RWPE1 (cell line): ENCODE data around the gene TLCD3B.

Experiments used
- CTCF ChIA-PET: fragments of 350-600 bp; sonication (Branson Sonifier 250); formaldehyde crosslinking; extraction: SDS; loops from one replicate; lab custom pipeline; 2021; lab: Yijun Ruan, JAX
- POLR2A ChIA-PET: fragments of 400-600 bp; formaldehyde crosslinking; extraction: SDS; loops from one replicate; lab custom pipeline; 2020; ENCODE audit warnings: antibody characterized with exemption; ENCODE audit not compliant: low non-redundant PET; lab: Yijun Ruan, JAX
- DNase-seq: peaks from one replicate; pipeline ENCODE4 v3.0.0; 2012; ENCODE audit warnings: low spot score
- H3K27ac ChIP-seq: fragments of 450-650 bp; 2 replicates; pipeline ENCODE4 v1.5.1; 2017
- CTCF ChIP-seq: fragments of 450-650 bp; conservative IDR thresholded peaks from 2 replicates; pipeline ENCODE4 v1.5.1; 2017; ENCODE audit warnings: low read depth, mild to moderate bottlenecking

TLCD3B gene

DNA sequence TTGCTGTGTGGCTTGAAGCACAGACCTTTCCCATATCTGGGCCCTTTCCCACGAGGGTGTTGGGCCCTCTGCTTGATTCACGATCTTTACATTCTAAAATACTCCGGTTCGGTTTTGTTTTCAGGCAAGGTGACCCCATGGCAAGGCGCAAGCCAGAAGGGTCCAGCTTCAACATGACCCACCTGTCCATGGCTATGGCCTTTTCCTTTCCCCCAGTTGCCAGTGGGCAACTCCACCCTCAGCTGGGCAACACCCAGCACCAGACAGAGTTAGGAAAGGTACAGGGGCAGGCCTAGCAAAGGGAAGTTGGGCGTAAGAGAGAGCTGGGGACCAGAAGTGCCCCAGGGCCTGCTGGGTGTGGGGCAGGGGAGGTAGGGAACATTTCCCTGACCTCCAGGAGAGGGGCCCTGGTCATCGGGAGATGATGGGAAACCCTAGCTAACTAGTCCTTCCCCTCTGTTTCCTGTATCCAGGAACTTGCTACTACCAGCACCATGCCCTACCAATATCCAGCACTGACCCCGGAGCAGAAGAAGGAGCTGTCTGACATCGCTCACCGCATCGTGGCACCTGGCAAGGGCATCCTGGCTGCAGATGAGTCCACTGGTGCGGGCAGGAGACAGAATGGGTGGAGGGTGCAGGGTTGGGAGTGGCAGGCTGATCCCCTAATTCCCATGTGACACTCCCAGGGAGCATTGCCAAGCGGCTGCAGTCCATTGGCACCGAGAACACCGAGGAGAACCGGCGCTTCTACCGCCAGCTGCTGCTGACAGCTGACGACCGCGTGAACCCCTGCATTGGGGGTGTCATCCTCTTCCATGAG lies 35.9 kb upstream of the TLCD3B start:
- TF ChIP-seq CTCF = no peak
- CTCF ChIA-PET = interaction anchor here (0.9 kb wide), 1 partner anchor 25 kb away, joined by 3 read pairs; the partner anchor contains the start of gene TBX6

GRCh38 chr16:30065943-30066760 lies 35.1 kb upstream of the TLCD3B start:
- peak overlapping the region; percentile 99 for H3K27ac ChIP-seq
- POLR2A ChIA-PET = interaction anchor here (0.5 to 2.0 kb wide), 8 partner anchors 9 to 257 kb away, joined by 3 to 12 read pairs (median 4); partner anchors contain the start of genes KCTD13, PPP4C and TBX6
- DNase-seq = peak; percentile 58
- TF ChIP-seq CTCF = no peak
- CTCF ChIA-PET = interaction anchor here (0.9 to 1.4 kb wide), 3 partner anchors 10 to 26 kb away, joined by 3 to 4 read pairs (median 3); partner anchors contain the start of gene TBX6

More for the DNA sequence above, 35.9 kb upstream of the TLCD3B start:
- POLR2A ChIA-PET = interaction anchor here (0.5 to 2.0 kb wide), 5 partner anchors 8 to 257 kb away, joined by 4 to 12 read pairs (median 5); partner anchors contain the start of gene TBX6
- DNase-seq = no peak
- peak overlapping the region; percentile 99 for H3K27ac ChIP-seq

DNA sequence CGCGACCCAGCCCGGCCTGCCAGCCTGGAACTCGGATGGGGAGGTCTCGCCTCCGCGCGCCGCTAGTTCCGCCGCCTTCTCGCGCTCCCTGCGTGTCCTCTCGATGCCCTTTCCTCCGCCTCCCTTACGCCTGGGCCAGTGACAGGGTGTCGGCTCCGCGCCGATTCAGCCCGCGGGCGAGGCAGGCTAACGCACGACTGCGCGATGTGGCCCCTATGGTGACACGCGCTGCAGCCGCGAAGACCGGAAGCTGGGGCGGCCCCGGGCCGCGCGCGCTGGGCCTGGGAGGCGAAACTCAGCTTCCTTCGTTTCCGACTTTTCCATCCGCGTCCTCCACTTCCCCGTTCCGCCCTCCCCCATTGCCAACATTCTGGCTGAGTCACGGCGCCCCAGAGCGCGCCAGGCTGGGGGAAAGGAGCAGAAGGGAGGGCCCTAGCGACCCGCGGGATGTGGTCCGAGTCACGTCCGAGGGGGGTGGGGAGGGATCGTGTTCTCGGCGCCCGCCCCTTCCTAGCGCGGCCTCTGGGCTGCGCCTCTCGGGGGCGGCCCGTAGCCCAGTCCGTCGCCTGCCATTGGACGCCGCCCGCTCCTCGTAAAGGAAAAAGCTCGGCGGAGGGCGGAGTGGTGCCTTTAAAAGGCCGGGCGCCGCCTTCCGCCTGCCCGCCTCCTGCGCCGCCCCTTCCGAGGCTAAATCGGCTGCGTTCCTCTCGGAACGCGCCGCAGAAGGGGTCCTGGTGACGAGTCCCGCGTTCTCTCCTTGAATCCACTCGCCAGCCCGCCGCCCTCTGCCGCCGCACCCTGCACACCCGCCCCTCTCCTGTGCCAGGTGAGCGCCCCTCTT lies 34.3 kb upstream of the TLCD3B start, which contains the start of gene ALDOA:
Gene ALDOA (plus strand): TSS at position 659 of the 841 bp plus-strand sequence. CDS start 1,138 bp downstream, outside the sequence.
- peak; percentile 93 for DNase-seq
- CTCF ChIA-PET = interaction anchor here (0.7 to 1.4 kb wide), 4 partner anchors 11 to 1862 kb away, joined by 3 to 4 read pairs (median 3); no protein-coding TSS in a partner anchor
- POLR2A ChIA-PET = interaction anchor here (0.6 to 1.0 kb wide), 7 partner anchors 11 to 248 kb away, joined by 3 to 6 read pairs (median 3); partner anchors contain the start of genes GDPD3, KCTD13 and PPP4C
- TF ChIP-seq CTCF = no peak
- peak within 1 kb of the TSS; percentile 99 for H3K27ac ChIP-seq

DNA sequence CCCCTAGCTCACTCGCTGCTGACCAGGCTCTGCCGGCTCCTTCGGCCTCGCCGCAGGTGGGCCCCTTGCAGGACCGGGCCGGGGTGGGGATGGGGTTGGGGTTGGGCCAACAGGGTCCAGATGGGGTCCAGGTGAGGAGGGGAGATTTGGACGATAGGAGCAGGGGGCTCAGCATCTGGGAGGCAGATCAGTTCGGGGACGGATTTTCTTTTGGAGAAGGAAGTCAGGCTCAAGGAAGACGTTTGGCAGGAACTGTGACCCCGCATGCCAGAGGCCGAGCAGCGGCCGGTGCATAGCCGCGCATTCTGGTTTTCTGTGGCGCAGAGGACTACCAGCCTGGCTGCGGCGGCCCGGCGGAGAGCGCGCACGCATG lies 33.6 kb upstream of the TLCD3B start:
- TF ChIP-seq CTCF = no peak
- no peak for DNase-seq
- H3K27ac ChIP-seq = peak overlapping the region; percentile 99
- CTCF ChIA-PET = interaction anchor here (0.6 to 1.4 kb wide), 5 partner anchors 9 to 1861 kb away, joined by 3 to 4 read pairs (median 3); no protein-coding TSS in a partner anchor
- POLR2A ChIA-PET = interaction anchor here (0.9 kb wide), 1 partner anchor 10 kb away, joined by 5 read pairs; no protein-coding TSS in a partner anchor

- TF ChIP-seq CTCF = peak; percentile 37
- no peak for DNase-seq
- H3K27ac ChIP-seq = peak overlapping the region; percentile 99
- ChIA-PET POLR2A (interaction anchor here (0.9 kb wide), 1 partner anchor 9 kb away, joined by 5 read pairs; no protein-coding TSS in a partner anchor), CTCF (interaction anchor here (0.6 to 1.4 kb wide), 5 partner anchors 9 to 1861 kb away, joined by 3 to 5 read pairs (median 3); no protein-coding TSS in a partner anchor)
These were observed 33.0 kb upstream of the TLCD3B start for GRCh38 chr16:30063893-30064728.
